Liver (tissue), 9 donors: Measurements from ENCODE around the gene ARHGAP28. TPM values are rescaled to one million over a fixed set of nuclear protein-coding genes. Genes with fewer than 3 reads are reported as not detected.

ENCODE experiments used
- DNase-seq: peaks from one replicate; pipeline ENCODE4 v3.0.0-alpha.2; 2017; ENCODE audit warnings: low spot score
- H3K27ac ChIP-seq, 2 donors: one replicate each; pipeline ENCODE4 v1.7.0; 2013; ENCODE audit warnings: inconsistent platforms in 2 of 2, low read length in 2 of 2, control low read depth in 1 of 2, low read depth in 1 of 2, mild to moderate bottlenecking in 1 of 2
- H3K27me3 ChIP-seq, 4 donors: one replicate each; pipeline versions ENCODE4 v1.6.1 to v1.7.0; 2013; ENCODE audit warnings: low read length in 3 of 4, inconsistent platforms in 1 of 4, mild to moderate bottlenecking in 1 of 4, moderate library complexity in 1 of 4; ENCODE audit not compliant: control insufficient read depth in 4 of 4, insufficient read depth in 4 of 4
- H3K36me3 ChIP-seq, 4 donors: one replicate each; pipeline versions ENCODE4 v1.6.1 to v1.7.0; 2013; ENCODE audit warnings: low read length in 3 of 4, mild to moderate bottlenecking in 3 of 4, low read depth in 1 of 4, moderate library complexity in 1 of 4; ENCODE audit not compliant: control insufficient read depth in 4 of 4, insufficient read depth in 3 of 4
- H3K4me1 ChIP-seq, 4 donors: one replicate each; pipeline versions ENCODE4 v1.6.1 to v1.7.0; 2013; ENCODE audit warnings: low read length in 3 of 4, mild to moderate bottlenecking in 3 of 4, moderate library complexity in 1 of 4; ENCODE audit not compliant: control insufficient read depth in 4 of 4, insufficient read depth in 4 of 4
- H3K4me3 ChIP-seq, 3 donors: one replicate each; pipeline versions ENCODE4 v1.6.1 to v1.7.0; 2013; ENCODE audit warnings: low read length in 3 of 3, control low read depth in 1 of 3, low read depth in 1 of 3, mild to moderate bottlenecking in 1 of 3
- H3K9ac ChIP-seq, 2 donors: one replicate each; pipeline ENCODE4 v1.7.0; 2013; ENCODE audit warnings: low read length in 2 of 2, mild to moderate bottlenecking in 2 of 2, moderate library complexity in 2 of 2, control low read depth in 1 of 2, low read depth in 1 of 2
- H3K9me3 ChIP-seq, 4 donors: one replicate each; pipeline versions ENCODE4 v1.6.1 to v1.7.0; 2013; ENCODE audit warnings: low read length in 3 of 4; ENCODE audit not compliant: control insufficient read depth in 4 of 4
- EGR1 ChIP-seq, 2 donors: IDR thresholded peaks; 2 replicates each; pipeline ENCODE4 v1.6.1; 2016 to 2018; ENCODE audit warnings: antibody characterized with exemption in 2 of 2, low read depth in 2 of 2
- FOXA1 ChIP-seq: IDR thresholded peaks from 2 replicates; pipeline ENCODE4 v1.6.1; 2016; ENCODE audit warnings: antibody characterized with exemption
- FOXA2 ChIP-seq: IDR thresholded peaks from 2 replicates; pipeline ENCODE4 v1.6.1; 2016; ENCODE audit warnings: antibody characterized with exemption
- GABPA ChIP-seq, 2 donors: IDR thresholded peaks in 1 of 2; conservative IDR thresholded peaks in 1 of 2; 2 replicates each; pipeline ENCODE4 v1.6.1; 2016; ENCODE audit warnings: antibody characterized with exemption in 2 of 2, mild to moderate bottlenecking in 1 of 2, moderate library complexity in 1 of 2
- HNF4G ChIP-seq: IDR thresholded peaks from 2 replicates; pipeline ENCODE4 v1.6.1; 2016; ENCODE audit warnings: antibody characterized with exemption
- JUND ChIP-seq, 2 donors: IDR thresholded peaks; 2 replicates each; pipeline ENCODE4 v1.6.1; 2016; ENCODE audit warnings: antibody characterized with exemption in 2 of 2
- RAD21 ChIP-seq, 2 donors: IDR thresholded peaks; 2 replicates each; pipeline ENCODE4 v1.6.1; 2016; ENCODE audit warnings: antibody characterized with exemption in 2 of 2, mild to moderate bottlenecking in 2 of 2
- RXRA ChIP-seq, 2 donors: IDR thresholded peaks; 2 replicates each; pipeline ENCODE4 v1.6.1; 2017 to 2018; ENCODE audit warnings: antibody characterized with exemption in 2 of 2, mild to moderate bottlenecking in 1 of 2
- SP1 ChIP-seq: IDR thresholded peaks from 2 replicates; pipeline ENCODE4 v1.6.1; 2018; ENCODE audit warnings: antibody characterized with exemption, mild to moderate bottlenecking
- TAF1 ChIP-seq: conservative IDR thresholded peaks from 2 replicates; pipeline ENCODE4 v1.6.1; 2016; ENCODE audit warnings: antibody characterized with exemption, mild to moderate bottlenecking
- YY1 ChIP-seq: IDR thresholded peaks from 2 replicates; pipeline ENCODE4 v1.6.1; 2016; ENCODE audit warnings: antibody characterized with exemption, mild to moderate bottlenecking
- WGBS: extraction: QIAGEN DNeasy Blood & Tissue Kit; methylation state at CpG from one replicate; pipeline ENCODE4 v1.1.7; 2013; 5-methylcytosine and 5-hydroxymethylcytosine counted together
- polyA plus RNA-seq, 2 donors: library from polyadenylated mRNA; stranded (reverse) in 1 of 2; unstranded in 1 of 2; fragments of 200-250 nt in 1 of 2; fragments of >200 nt in 1 of 2; fragmentation: Nextera tagmentation in 1 of 2; extraction: Ambion mirVana in 1 of 2; gene quantifications; one replicate each; pipeline versions ENCODE4 v1.2.1 to v1.2.3, GENCODE V29; 2013 to 2015
- total RNA-seq, 2 donors: library from RNA; depleted of rRNA; stranded (reverse); fragments of >200 nt; gene quantifications; one replicate each; pipeline ENCODE4 v1.2.3, GENCODE V29; 2014
- TF ChIP-seq, protein P1 (sequence below): IDR thresholded peaks from 2 replicates; pipeline ENCODE4 v1.6.1; 2016; ENCODE audit warnings: antibody characterized with exemption, mild to moderate bottlenecking
- TF ChIP-seq, protein P2 (sequence below): IDR thresholded peaks from 2 replicates; pipeline ENCODE4 v1.6.1; 2016; ENCODE audit warnings: antibody characterized with exemption
- TF ChIP-seq, protein P3 (sequence below): IDR thresholded peaks from 2 replicates; pipeline ENCODE4 v1.6.1; 2016; ENCODE audit warnings: antibody characterized with exemption
- TF ChIP-seq, protein P4 (sequence below): IDR thresholded peaks from 2 replicates; pipeline ENCODE4 v1.6.1; 2016; ENCODE audit warnings: antibody characterized with exemption
- donor health status: healthy.
- donor health status: healthy.
- donor health status: healthy.
- donor health status: healthy.
- donor health status: healthy.

ARHGAP28 gene
- total and polyA plus RNA-seq, 4 donors, result 0.14 to 2.1 (median 0.69) TPM

DNA sequence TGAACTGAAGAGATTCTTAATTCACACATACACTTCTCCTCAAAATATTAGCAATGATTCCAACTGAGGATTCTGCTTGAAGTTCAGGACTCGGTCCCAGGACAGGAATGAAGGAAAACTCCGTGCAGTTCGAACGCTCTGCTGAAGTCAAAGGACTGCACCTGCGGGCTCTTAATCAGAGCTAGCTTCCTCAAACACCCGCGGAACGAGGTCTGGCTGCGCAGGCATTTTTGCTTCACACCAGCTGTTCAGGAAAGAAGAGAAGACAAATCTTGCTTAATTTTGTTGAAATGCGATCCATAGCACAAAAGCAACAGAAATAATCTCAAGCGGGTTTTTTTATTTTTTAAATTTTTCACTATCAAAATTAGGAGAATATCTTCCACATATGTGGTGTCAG lies 212.5 kb downstream of the ARHGAP28 start:
- DNase-seq, result no peak
- H3K4me1 ChIP-seq, result no peaks in the 10 kb centered on the region
- H3K27ac ChIP-seq, result no peak overlapping the region
- no peak overlapping the region for H3K9ac ChIP-seq
- H3K4me3 ChIP-seq, result no peak overlapping the region
- 82% methylated on average over 11 of the region's 11 CpGs for WGBS
- no peaks in the 10 kb centered on the region for H3K9me3 ChIP-seq
- no peaks in the 10 kb centered on the region for H3K27me3 ChIP-seq
- TF ChIP-seq YY1 (no peak), TAF1 (no peak), RXRA (IDR thresholded peaks at IDR 0.05) (no peak), GABPA (IDR thresholded peaks at IDR 0.05 in 1 of 2, conservative IDR thresholded peaks at IDR 0.05 in 1 of 2) (no peak), RAD21 (IDR thresholded peaks at IDR 0.05) (no peak)
- TF ChIP-seq, protein P1, sequence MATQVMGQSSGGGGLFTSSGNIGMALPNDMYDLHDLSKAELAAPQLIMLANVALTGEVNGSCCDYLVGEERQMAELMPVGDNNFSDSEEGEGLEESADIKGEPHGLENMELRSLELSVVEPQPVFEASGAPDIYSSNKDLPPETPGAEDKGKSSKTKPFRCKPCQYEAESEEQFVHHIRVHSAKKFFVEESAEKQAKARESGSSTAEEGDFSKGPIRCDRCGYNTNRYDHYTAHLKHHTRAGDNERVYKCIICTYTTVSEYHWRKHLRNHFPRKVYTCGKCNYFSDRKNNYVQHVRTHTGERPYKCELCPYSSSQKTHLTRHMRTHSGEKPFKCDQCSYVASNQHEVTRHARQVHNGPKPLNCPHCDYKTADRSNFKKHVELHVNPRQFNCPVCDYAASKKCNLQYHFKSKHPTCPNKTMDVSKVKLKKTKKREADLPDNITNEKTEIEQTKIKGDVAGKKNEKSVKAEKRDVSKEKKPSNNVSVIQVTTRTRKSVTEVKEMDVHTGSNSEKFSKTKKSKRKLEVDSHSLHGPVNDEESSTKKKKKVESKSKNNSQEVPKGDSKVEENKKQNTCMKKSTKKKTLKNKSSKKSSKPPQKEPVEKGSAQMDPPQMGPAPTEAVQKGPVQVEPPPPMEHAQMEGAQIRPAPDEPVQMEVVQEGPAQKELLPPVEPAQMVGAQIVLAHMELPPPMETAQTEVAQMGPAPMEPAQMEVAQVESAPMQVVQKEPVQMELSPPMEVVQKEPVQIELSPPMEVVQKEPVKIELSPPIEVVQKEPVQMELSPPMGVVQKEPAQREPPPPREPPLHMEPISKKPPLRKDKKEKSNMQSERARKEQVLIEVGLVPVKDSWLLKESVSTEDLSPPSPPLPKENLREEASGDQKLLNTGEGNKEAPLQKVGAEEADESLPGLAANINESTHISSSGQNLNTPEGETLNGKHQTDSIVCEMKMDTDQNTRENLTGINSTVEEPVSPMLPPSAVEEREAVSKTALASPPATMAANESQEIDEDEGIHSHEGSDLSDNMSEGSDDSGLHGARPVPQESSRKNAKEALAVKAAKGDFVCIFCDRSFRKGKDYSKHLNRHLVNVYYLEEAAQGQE, result no peak
- no peaks in the 10 kb centered on the region for H3K36me3 ChIP-seq

DNA sequence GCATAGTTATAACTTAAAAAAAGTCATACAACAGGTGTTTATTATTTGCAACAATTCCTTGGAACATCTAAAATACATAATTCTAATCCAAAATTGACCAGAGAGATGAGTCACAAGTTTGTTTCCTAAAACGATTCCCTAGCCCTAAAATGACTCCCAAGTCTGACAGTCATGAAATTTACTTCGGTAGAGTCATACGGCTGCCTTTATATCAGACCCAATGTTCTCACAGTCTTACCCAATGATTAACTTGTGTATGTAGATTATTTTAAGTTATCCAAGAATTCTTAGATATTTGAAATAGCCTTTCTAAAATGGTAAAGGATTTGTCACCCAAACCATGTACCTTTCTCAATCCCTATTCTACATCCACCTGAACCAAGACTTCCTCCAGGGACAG lies 213.2 kb downstream of the ARHGAP28 start:
- WGBS, result 88% methylated on average over 3 of the region's 3 CpGs
- H3K4me1 ChIP-seq, result no peaks in the 10 kb centered on the region
- H3K27me3 ChIP-seq, result no peaks in the 10 kb centered on the region
- no peaks in the 10 kb centered on the region for H3K36me3 ChIP-seq
- no peak for DNase-seq
- H3K4me3 ChIP-seq, result no peak overlapping the region
- TF ChIP-seq, protein P1, result no peak
- TF ChIP-seq RAD21 (IDR thresholded peaks at IDR 0.05), result no peak
- no peak for TF ChIP-seq EGR1 (IDR thresholded peaks at IDR 0.05; ENCODE audit: low read depth in 2 of 2)
- TF ChIP-seq, protein P2, sequence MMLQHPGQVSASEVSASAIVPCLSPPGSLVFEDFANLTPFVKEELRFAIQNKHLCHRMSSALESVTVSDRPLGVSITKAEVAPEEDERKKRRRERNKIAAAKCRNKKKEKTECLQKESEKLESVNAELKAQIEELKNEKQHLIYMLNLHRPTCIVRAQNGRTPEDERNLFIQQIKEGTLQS, result no peak
- no peak for TF ChIP-seq JUND (IDR thresholded peaks at IDR 0.05)
- no peak for TF ChIP-seq RXRA (IDR thresholded peaks at IDR 0.05)
- no peak for TF ChIP-seq GABPA (IDR thresholded peaks at IDR 0.05 in 1 of 2, conservative IDR thresholded peaks at IDR 0.05 in 1 of 2)
- TF ChIP-seq, protein P3, sequence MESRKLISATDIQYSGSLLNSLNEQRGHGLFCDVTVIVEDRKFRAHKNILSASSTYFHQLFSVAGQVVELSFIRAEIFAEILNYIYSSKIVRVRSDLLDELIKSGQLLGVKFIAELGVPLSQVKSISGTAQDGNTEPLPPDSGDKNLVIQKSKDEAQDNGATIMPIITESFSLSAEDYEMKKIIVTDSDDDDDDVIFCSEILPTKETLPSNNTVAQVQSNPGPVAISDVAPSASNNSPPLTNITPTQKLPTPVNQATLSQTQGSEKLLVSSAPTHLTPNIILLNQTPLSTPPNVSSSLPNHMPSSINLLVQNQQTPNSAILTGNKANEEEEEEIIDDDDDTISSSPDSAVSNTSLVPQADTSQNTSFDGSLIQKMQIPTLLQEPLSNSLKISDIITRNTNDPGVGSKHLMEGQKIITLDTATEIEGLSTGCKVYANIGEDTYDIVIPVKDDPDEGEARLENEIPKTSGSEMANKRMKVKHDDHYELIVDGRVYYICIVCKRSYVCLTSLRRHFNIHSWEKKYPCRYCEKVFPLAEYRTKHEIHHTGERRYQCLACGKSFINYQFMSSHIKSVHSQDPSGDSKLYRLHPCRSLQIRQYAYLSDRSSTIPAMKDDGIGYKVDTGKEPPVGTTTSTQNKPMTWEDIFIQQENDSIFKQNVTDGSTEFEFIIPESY, result no peak
- no peak for TF ChIP-seq HNF4G
- TF ChIP-seq SP1, result no peak
- no peak for TF ChIP-seq YY1
- TF ChIP-seq FOXA2, result no peak
- TF ChIP-seq, protein P4, sequence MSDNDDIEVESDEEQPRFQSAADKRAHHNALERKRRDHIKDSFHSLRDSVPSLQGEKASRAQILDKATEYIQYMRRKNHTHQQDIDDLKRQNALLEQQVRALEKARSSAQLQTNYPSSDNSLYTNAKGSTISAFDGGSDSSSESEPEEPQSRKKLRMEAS, result no peak
- TF ChIP-seq FOXA1, result no peak
- H3K9ac ChIP-seq, result no peak overlapping the region
- no peak overlapping the region for H3K27ac ChIP-seq
- H3K9me3 ChIP-seq, result no peaks in the 10 kb centered on the region
